WERI-Rb-1 (cell line): ENCODE results near the gene LRRC31.

Experiments
- DNase-seq: peaks from one replicate; pipeline ENCODE4 v3.0.0-alpha.2; 2020
- H3K27ac ChIP-seq: fragments of 250-450 bp; sonication (Bioruptor Pico); 2 replicates; pipeline ENCODE4 v1.5.1; 2020; ENCODE audit warnings: mild to moderate bottlenecking, moderate library complexity
- H3K27me3 ChIP-seq: fragments of 250-450 bp; sonication (Bioruptor Pico); 2 replicates; pipeline ENCODE4 v1.5.1; 2021; ENCODE audit warnings: mild to moderate bottlenecking, low read depth, moderate library complexity; ENCODE audit not compliant: insufficient read depth, severe bottlenecking
- H3K36me3 ChIP-seq: fragments of 250-450 bp; sonication (Bioruptor Pico); 2 replicates; pipeline ENCODE4 v1.5.1; 2020; ENCODE audit warnings: mild to moderate bottlenecking, moderate library complexity
- H3K4me3 ChIP-seq: 2 replicates; pipeline ENCODE4 v1.5.1; 2011; ENCODE audit warnings: low read depth, mild to moderate bottlenecking, control low read depth, low read length
- H3K9me3 ChIP-seq: fragments of 250-450 bp; sonication (Bioruptor Pico); 2 replicates; pipeline ENCODE4 v1.5.1; 2021; ENCODE audit warnings: mild to moderate bottlenecking, moderate library complexity; ENCODE audit not compliant: severe bottlenecking
- TF ChIP-seq, protein P1 (sequence below): IDR thresholded peaks from 2 replicates; pipeline ENCODE4 v1.5.1; 2011; ENCODE audit warnings: low read depth, mild to moderate bottlenecking, control low read depth, inconsistent platforms, low read length

Gene LRRC31

GRCh38 chr3:169836078-169836941 is 33.4 kb downstream of the LRRC31 start:
- H3K27ac ChIP-seq: no peak overlapping the region
- H3K36me3 ChIP-seq: no peaks in the 10 kb centered on the region
- TF ChIP-seq, protein P1, sequence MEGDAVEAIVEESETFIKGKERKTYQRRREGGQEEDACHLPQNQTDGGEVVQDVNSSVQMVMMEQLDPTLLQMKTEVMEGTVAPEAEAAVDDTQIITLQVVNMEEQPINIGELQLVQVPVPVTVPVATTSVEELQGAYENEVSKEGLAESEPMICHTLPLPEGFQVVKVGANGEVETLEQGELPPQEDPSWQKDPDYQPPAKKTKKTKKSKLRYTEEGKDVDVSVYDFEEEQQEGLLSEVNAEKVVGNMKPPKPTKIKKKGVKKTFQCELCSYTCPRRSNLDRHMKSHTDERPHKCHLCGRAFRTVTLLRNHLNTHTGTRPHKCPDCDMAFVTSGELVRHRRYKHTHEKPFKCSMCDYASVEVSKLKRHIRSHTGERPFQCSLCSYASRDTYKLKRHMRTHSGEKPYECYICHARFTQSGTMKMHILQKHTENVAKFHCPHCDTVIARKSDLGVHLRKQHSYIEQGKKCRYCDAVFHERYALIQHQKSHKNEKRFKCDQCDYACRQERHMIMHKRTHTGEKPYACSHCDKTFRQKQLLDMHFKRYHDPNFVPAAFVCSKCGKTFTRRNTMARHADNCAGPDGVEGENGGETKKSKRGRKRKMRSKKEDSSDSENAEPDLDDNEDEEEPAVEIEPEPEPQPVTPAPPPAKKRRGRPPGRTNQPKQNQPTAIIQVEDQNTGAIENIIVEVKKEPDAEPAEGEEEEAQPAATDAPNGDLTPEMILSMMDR: no peak
- DNase-seq: no peak
- no peaks in the 10 kb centered on the region for H3K9me3 ChIP-seq
- no peak overlapping the region for H3K4me3 ChIP-seq
- H3K27me3 ChIP-seq: no peaks in the 10 kb centered on the region

GRCh38 chr3:169835533-169835932 is 34.2 kb downstream of the LRRC31 start:
- no peak overlapping the region for H3K4me3 ChIP-seq
- DNase-seq: no peak
- TF ChIP-seq, protein P1: no peak
- no peaks in the 10 kb centered on the region for H3K36me3 ChIP-seq
- no peaks in the 10 kb centered on the region for H3K27me3 ChIP-seq
- H3K9me3 ChIP-seq: no peaks in the 10 kb centered on the region
- no peak overlapping the region for H3K27ac ChIP-seq

DNA sequence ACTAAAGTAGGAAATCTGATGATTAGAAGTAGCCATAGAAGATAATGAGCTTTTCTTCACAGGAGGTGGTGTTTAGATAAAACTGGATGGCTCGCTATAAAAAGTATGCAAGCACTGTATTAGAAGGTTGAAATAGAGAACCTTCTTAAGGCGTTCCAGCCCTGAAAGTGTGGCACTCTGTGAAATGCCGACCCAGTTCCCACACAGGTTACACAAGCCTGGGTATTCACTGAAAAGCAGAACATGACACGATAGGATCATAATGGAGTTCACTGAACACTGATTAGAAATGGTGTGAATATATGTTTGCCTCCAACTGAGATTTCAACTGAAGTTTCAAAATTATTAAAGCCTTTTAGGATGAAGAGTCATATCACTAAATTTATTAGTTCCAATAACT is 42.0 kb downstream of the LRRC31 start:
- TF ChIP-seq, protein P1: no peak
- DNase-seq: no peak

DNA sequence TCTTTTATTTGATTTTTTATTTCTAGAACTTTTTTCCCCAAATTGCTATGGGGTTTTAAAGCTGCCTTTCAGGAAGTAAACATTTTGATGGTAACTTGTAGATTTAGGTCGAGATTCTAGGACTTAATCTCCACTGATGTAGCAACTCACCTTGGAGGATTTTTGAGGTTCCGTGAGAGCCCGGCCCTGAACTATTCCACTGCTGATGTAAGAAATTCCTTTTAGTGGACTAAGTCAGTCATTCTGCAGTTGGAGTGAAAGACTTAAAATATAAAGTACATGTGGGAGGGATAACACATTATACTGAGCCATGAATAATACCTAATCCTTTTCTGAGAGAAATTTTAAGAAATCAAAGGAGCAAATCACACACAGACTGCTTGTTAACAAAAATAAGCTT is 44.4 kb downstream of the LRRC31 start:
- no peak for DNase-seq
- no peaks in the 10 kb centered on the region for H3K9me3 ChIP-seq
- no peaks in the 10 kb centered on the region for H3K36me3 ChIP-seq
- TF ChIP-seq, protein P1: no peak
- no peak overlapping the region for H3K27ac ChIP-seq
- no peak overlapping the region for H3K4me3 ChIP-seq
- H3K27me3 ChIP-seq: no peaks in the 10 kb centered on the region

More for the DNA sequence above, 42.0 kb downstream of the LRRC31 start:
- Histone ChIP-seq H3K27ac (no peak overlapping the region), H3K9me3 (no peaks in the 10 kb centered on the region), H3K27me3 (no peaks in the 10 kb centered on the region), H3K4me3 (no peak overlapping the region), H3K36me3 (no peaks in the 10 kb centered on the region)

GRCh38 chr3:169822983-169823382 is 46.8 kb downstream of the LRRC31 start:
- H3K27me3 ChIP-seq: no peaks in the 10 kb centered on the region
- H3K9me3 ChIP-seq: no peaks in the 10 kb centered on the region
- TF ChIP-seq, protein P1: no peak
- DNase-seq: no peak
- no peak overlapping the region for H3K4me3 ChIP-seq
- no peak overlapping the region for H3K27ac ChIP-seq
- H3K36me3 ChIP-seq: no peaks in the 10 kb centered on the region
